ENCODE data around the gene TMEM170B.

TMEM170B gene

DNA sequence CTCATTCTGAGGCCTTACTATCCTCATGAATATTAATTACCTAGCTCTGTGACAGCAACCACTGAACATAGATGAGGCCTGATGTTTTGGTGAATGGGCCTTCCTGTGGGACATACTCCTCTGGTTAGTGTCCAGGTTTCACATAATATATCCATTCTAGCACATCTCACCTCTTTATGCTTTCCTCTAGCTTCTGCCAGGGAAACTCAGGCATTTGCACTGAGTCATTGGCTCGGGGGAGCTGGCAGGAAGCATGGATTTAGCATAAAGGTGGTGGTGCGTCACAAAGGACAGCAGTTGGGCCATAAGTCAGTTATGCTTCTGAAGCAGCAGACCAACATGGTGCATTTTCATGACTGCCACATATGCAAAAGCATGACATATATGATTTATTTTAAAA lies 37.5 kb upstream of the TMEM170B start:
- Histone ChIP-seq H3K9ac (ENCODE audit: low read depth, low read length) (no peak overlapping the region), H3K4me1 (ENCODE audit: control insufficient read depth, insufficient read depth, low read length) (no peaks in the 10 kb centered on the region), H3K36me3 (ENCODE audit: control insufficient read depth, insufficient read depth, low read length) (no peaks in the 10 kb centered on the region), H3K27me3 (ENCODE audit: control insufficient read depth, insufficient read depth, low read length) (no peaks in the 10 kb centered on the region), H3K9me3 (ENCODE audit: control insufficient read depth, insufficient read depth, low read length) (no peaks in the 10 kb centered on the region), H3K4me3 (ENCODE audit: low read depth, low read length) (no peak overlapping the region)

DNA sequence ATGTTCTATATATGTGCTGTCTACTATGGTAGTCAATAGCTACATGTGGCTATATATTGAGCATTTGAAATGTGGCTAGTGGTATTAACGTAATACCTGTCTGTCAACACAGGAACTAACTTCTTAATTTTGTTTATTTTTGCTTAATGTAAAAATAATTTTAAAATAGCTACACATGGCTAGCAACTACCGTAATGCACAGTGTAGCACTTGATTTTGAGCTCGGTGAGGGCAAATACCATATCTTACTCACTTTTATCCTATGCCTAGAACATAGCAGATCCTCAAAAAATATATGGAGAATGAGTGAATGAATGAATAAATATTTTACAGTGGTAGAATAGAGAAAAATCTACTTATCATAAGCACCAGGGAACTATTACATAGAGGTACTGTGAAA lies 28.1 kb upstream of the TMEM170B start:
- no peaks in the 10 kb centered on the region for H3K4me1 ChIP-seq (ENCODE audit: control insufficient read depth, insufficient read depth, low read length)
- no peak overlapping the region for H3K4me3 ChIP-seq (ENCODE audit: low read depth, low read length)
- no peaks in the 10 kb centered on the region for H3K36me3 ChIP-seq (ENCODE audit: control insufficient read depth, insufficient read depth, low read length)
- H3K27me3 ChIP-seq (ENCODE audit: control insufficient read depth, insufficient read depth, low read length): no peaks in the 10 kb centered on the region
- H3K9ac ChIP-seq (ENCODE audit: low read depth, low read length): no peak overlapping the region
- no peaks in the 10 kb centered on the region for H3K9me3 ChIP-seq (ENCODE audit: control insufficient read depth, insufficient read depth, low read length)

DNA sequence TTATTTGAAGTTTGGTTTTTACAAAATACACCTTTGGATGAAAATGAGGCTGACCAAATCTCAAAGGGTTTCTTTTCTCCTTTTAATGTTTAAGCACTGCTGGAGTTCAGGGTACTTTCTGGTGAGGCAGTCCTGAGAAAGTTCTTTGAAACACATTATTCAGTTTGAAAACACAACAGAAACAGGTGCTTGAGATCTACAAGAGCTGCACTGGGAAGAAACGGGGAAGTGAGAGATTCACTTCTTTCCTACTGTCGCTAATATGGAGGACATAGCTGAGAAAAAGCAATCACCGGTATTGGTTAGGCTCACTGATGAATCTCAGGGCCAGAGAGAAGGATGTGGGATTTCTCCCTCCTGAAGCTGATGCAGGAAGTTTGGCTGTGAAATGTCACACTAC lies 22.9 kb upstream of the TMEM170B start:
- Histone ChIP-seq H3K9ac (ENCODE audit: low read depth, low read length) (no peak overlapping the region), H3K9me3 (ENCODE audit: control insufficient read depth, insufficient read depth, low read length) (no peaks in the 10 kb centered on the region), H3K27me3 (ENCODE audit: control insufficient read depth, insufficient read depth, low read length) (no peaks in the 10 kb centered on the region), H3K4me3 (ENCODE audit: low read depth, low read length) (no peak overlapping the region), H3K36me3 (ENCODE audit: control insufficient read depth, insufficient read depth, low read length) (no peaks in the 10 kb centered on the region), H3K4me1 (ENCODE audit: control insufficient read depth, insufficient read depth, low read length) (no peaks in the 10 kb centered on the region)

DNA sequence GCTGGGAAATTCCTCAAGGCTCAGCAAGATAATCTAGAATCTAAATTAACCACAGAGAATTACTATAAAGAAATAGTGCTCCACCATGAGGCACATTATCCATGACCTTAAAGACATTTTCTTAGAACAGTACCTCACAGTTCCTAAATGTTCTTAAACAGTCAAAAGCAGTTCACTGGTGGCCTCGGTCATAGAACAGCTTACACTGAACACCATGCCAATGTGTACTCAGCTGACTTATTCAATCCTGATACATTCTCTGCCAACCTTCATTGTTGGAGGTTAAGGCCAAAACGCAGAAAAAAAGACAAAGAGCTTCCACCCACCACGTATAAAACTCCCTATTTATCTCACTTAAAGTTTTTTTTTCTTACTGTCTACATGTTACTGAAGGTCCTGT lies 21.8 kb upstream of the TMEM170B start:
- no peaks in the 10 kb centered on the region for H3K9me3 ChIP-seq (ENCODE audit: control insufficient read depth, insufficient read depth, low read length)
- H3K36me3 ChIP-seq (ENCODE audit: control insufficient read depth, insufficient read depth, low read length): no peaks in the 10 kb centered on the region
- H3K4me1 ChIP-seq (ENCODE audit: control insufficient read depth, insufficient read depth, low read length): no peaks in the 10 kb centered on the region
- H3K9ac ChIP-seq (ENCODE audit: low read depth, low read length): no peak overlapping the region
- H3K4me3 ChIP-seq (ENCODE audit: low read depth, low read length): no peak overlapping the region
- no peaks in the 10 kb centered on the region for H3K27me3 ChIP-seq (ENCODE audit: control insufficient read depth, insufficient read depth, low read length)

DNA sequence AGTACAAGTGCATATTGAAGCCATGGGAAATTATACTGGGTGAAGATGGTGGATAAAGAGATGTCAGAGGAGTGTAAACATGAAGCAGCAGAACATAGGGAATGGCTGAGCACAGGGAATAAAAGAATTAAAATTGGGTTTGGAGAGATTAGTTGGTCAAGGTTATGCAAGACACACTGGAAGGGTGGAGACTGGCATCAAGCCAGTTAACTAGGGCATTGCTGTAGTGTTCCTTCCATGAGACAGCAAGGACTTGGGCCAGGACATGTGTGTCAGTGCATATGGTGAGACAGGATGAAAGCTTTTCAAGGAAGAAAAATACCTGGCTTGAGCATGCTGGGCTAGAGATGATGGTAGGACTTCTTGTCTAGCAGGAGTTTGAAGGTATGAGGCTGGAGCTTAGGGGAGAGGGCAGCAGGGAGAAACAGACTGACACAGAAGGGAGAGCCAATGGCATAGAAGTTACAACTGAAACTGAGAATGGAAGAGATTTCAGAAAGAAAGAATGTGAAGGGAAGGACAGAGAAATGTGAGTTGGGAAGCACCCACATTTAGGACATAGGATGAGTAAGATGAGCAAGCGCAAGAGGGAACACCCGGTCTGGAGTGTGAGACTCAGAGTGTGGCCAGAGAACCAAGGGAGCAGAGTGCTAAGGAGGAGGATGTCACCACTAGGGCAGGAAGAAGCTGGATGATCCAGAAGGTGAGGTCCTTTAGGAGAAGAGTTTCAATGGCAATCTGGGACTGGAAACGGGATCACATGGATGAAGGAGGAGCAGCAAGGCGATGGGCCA lies 14.5 kb upstream of the TMEM170B start:
- Histone ChIP-seq H3K4me3 (ENCODE audit: low read depth, low read length) (no peak overlapping the region), H3K36me3 (ENCODE audit: control insufficient read depth, insufficient read depth, low read length) (no peaks in the 10 kb centered on the region), H3K27me3 (ENCODE audit: control insufficient read depth, insufficient read depth, low read length) (no peaks in the 10 kb centered on the region), H3K4me1 (ENCODE audit: control insufficient read depth, insufficient read depth, low read length) (no peaks in the 10 kb centered on the region), H3K9me3 (ENCODE audit: control insufficient read depth, insufficient read depth, low read length) (no peaks in the 10 kb centered on the region), H3K9ac (ENCODE audit: low read depth, low read length) (no peak overlapping the region)

DNA sequence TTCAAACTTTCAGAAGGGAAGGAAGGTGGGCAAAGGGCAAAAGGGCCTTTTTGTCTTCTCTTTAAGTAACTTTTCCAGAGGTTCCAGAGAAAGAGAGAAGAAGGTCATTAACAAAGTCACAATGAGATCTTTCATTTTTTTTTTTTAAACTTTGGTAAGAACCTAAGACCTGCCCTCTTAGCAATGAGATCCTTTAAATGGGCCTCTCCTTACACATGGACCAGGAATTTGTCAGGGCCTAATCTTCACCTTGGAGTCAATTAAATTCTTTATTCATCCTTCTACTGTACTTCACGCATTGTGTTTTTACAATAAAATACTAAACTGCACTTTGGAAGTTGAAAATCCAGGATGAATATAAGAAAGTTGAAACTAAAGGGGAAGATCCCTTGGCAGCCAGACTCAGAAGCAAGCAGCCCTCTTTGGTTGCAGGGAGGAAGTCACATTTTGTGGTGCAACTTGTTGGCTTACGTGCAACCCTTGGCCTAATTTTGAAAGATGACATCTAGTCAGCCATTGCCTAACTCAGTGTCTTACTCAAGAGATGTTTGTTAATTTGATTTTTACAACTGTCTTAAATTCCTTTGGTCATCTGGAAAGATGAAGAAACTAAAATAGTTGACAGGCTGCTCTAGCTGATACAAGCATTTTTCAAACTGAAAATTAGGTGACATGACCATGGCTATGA lies 11.9 kb upstream of the TMEM170B start:
- Histone ChIP-seq H3K27me3 (ENCODE audit: control insufficient read depth, insufficient read depth, low read length) (peaks cover 2% of the 10 kb centered on the region), H3K9ac (ENCODE audit: low read depth, low read length) (no peak overlapping the region), H3K9me3 (ENCODE audit: control insufficient read depth, insufficient read depth, low read length) (no peaks in the 10 kb centered on the region), H3K4me3 (ENCODE audit: low read depth, low read length) (no peak overlapping the region), H3K4me1 (ENCODE audit: control insufficient read depth, insufficient read depth, low read length) (no peaks in the 10 kb centered on the region), H3K36me3 (ENCODE audit: control insufficient read depth, insufficient read depth, low read length) (no peaks in the 10 kb centered on the region)

DNA sequence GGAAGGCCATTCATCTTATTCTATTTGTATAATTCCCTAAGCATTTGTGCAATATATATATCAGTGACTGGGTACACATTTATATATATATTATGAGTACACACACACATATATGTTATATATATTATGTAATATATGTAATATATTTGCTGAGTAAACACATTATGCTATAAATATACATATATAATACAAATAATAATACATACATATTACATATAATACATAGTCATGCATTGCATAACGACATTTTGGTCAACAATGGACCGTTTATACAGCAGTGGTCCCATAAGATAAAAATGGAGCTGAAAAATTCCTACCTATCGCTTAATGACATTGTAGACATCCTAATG lies 11.4 kb upstream of the TMEM170B start:
- H3K9me3 ChIP-seq (ENCODE audit: control insufficient read depth, insufficient read depth, low read length): no peaks in the 10 kb centered on the region
- H3K9ac ChIP-seq (ENCODE audit: low read depth, low read length): no peak overlapping the region
- H3K27me3 ChIP-seq (ENCODE audit: control insufficient read depth, insufficient read depth, low read length): peaks cover 2% of the 10 kb centered on the region
- no peaks in the 10 kb centered on the region for H3K4me1 ChIP-seq (ENCODE audit: control insufficient read depth, insufficient read depth, low read length)
- no peaks in the 10 kb centered on the region for H3K36me3 ChIP-seq (ENCODE audit: control insufficient read depth, insufficient read depth, low read length)
- no peak overlapping the region for H3K4me3 ChIP-seq (ENCODE audit: low read depth, low read length)

DNA sequence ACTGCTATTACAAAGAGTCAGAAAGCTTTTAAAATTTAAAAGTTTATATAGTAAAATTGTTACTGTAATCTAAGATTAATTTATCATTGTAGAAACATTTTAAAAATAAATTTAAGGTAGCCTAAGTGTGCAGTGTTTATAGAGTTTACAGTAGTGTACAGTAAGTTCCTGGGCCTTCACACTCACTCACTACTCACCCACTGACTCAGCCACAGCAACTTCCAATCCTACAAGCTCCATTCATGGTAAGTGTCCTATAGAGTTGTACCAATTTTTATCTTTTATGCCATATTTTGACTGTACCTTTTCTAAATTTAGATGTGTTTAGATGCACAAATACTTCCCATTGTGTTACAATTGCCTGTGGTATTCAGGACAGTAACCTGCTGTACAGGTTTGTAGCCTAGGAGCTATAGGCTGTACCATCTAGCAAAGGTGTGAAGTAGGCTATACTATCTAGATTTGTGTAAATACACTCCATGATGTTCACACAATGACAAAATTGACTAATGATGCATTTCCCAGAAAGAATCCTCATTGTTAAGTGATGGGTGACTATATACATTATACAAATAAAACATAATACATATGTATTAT lies 10.2 kb upstream of the TMEM170B start:
- Histone ChIP-seq H3K4me1 (ENCODE audit: control insufficient read depth, insufficient read depth, low read length) (no peaks in the 10 kb centered on the region), H3K27me3 (ENCODE audit: control insufficient read depth, insufficient read depth, low read length) (peaks cover 2% of the 10 kb centered on the region), H3K4me3 (ENCODE audit: low read depth, low read length) (no peak overlapping the region), H3K36me3 (ENCODE audit: control insufficient read depth, insufficient read depth, low read length) (no peaks in the 10 kb centered on the region), H3K9ac (ENCODE audit: low read depth, low read length) (no peak overlapping the region), H3K9me3 (ENCODE audit: control insufficient read depth, insufficient read depth, low read length) (no peaks in the 10 kb centered on the region)

DNA sequence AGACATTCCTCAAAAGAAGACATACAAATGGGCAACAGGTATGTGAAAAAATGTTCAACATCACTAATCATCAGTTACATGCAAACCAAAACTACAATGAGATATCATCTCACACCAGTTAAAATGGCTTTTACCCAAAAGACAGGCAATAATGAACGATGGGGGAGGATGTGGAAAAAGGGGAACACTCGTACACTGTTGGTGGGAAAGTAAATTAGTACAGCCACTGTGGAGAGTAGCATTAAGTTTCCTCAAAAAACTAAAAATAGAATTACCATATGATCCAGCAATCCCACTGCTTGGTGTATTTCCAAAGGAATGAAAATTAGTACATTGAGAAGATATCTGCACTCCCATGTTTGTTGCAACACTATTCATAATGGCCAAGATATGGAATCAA lies 8.6 kb upstream of the TMEM170B start:
- H3K9me3 ChIP-seq (ENCODE audit: control insufficient read depth, insufficient read depth, low read length): no peaks in the 10 kb centered on the region

DNA sequence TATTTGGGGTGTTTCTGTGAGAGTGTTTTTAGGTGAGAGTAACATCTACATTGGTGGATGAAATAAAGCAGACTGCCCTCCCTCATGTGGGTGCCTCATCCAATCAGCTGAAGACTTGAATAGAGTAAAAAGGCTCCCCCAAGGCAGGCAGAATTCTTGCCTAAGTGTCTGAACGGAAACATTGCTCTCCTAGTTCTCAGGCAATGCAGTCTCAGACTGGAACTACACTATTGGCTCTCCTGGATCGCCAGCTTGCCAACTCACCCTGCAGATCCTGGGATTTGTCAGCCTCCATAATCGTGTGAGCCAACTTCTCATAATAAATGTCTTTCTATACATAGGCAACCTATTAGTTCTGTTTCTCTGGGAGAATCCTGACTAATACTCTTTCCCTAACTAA lies 5.5 kb upstream of the TMEM170B start:
- Histone ChIP-seq H3K27me3 (ENCODE audit: control insufficient read depth, insufficient read depth, low read length) (peaks cover 25% of the 10 kb centered on the region), H3K36me3 (ENCODE audit: control insufficient read depth, insufficient read depth, low read length) (no peaks in the 10 kb centered on the region), H3K9ac (ENCODE audit: low read depth, low read length) (no peak overlapping the region), H3K9me3 (ENCODE audit: control insufficient read depth, insufficient read depth, low read length) (no peaks in the 10 kb centered on the region), H3K4me3 (ENCODE audit: low read depth, low read length) (no peak overlapping the region), H3K4me1 (ENCODE audit: control insufficient read depth, insufficient read depth, low read length) (no peaks in the 10 kb centered on the region)

More for the DNA sequence above, 8.6 kb upstream of the TMEM170B start:
- no peaks in the 10 kb centered on the region for H3K36me3 ChIP-seq (ENCODE audit: control insufficient read depth, insufficient read depth, low read length)
- no peak overlapping the region for H3K4me3 ChIP-seq (ENCODE audit: low read depth, low read length)
- peaks cover 4% of the 10 kb centered on the region for H3K27me3 ChIP-seq (ENCODE audit: control insufficient read depth, insufficient read depth, low read length)
- no peaks in the 10 kb centered on the region for H3K4me1 ChIP-seq (ENCODE audit: control insufficient read depth, insufficient read depth, low read length)
- H3K9ac ChIP-seq (ENCODE audit: low read depth, low read length): no peak overlapping the region

DNA sequence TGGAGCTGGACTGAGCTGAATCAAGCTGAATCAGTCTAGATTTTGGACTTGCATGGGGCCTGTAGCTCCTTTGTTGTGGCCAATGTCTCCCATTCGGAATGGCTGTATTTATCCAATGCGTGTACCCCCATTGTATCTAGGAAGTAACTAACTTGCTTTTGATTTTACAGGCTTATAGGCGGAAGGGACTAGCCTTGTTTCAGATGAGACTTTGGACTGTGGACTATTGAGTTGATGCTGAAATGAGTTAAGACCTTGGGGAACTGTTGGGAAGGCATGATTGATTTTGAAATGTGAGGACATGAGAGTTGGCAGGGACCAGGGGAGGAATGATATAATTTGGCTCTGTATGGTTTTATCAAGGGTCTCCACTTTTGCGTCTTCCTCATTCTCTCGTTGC lies 3.0 kb upstream of the TMEM170B start:
- Histone ChIP-seq H3K9ac (ENCODE audit: low read depth, low read length) (no peak overlapping the region), H3K36me3 (ENCODE audit: control insufficient read depth, insufficient read depth, low read length) (no peaks in the 10 kb centered on the region), H3K4me3 (ENCODE audit: low read depth, low read length) (no peak overlapping the region), H3K27me3 (ENCODE audit: control insufficient read depth, insufficient read depth, low read length) (peaks cover 36% of the 10 kb centered on the region), H3K9me3 (ENCODE audit: control insufficient read depth, insufficient read depth, low read length) (no peaks in the 10 kb centered on the region), H3K4me1 (ENCODE audit: control insufficient read depth, insufficient read depth, low read length) (peaks cover 3% of the 10 kb centered on the region)

DNA sequence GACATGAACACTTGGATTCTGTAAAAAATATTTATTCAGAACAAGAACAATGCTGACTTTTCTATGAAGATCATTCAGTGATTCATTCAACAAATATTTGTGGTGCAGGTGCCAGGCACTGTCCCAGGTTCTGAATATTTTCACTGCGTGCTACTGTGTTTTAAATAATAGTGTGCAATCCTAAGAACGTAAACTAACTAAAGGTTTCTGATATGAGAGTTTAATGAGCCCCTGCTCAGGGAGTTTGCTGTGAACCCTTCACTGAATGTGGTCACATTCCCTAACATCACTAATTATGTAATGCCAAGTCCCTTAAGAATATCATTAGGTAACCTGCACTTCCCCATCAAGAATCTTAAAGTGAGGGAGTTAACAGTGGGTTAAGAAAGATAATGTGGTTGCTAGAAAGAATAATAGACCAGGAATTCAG lies 1.7 kb upstream of the TMEM170B start:
- Histone ChIP-seq H3K4me3 (ENCODE audit: low read depth, low read length) (no peak overlapping the region), H3K9ac (ENCODE audit: low read depth, low read length) (no peak overlapping the region), H3K9me3 (ENCODE audit: control insufficient read depth, insufficient read depth, low read length) (no peaks in the 10 kb centered on the region), H3K4me1 (ENCODE audit: control insufficient read depth, insufficient read depth, low read length) (peaks cover 3% of the 10 kb centered on the region), H3K36me3 (ENCODE audit: control insufficient read depth, insufficient read depth, low read length) (no peaks in the 10 kb centered on the region), H3K27me3 (ENCODE audit: control insufficient read depth, insufficient read depth, low read length) (peaks cover 46% of the 10 kb centered on the region)

All from iPS-15b (cell line).